CD4-positive, alpha-beta T cell treated with Interleukin-12 subunit alpha and Interleukin-12 subunit beta, for 1 hour (primary cell): ENCODE measurements around the gene ARRDC4.

ENCODE experiments used
- DNase-seq: peaks from one replicate; pipeline ENCODE4 v3.0.0-alpha.2; 2020

The ARRDC4 gene

GRCh38 chr15:98000249-98001203, 40.0 kb downstream of the ARRDC4 start:
- DNase-seq: no peak

GRCh38 chr15:98001663-98002194, 41.2 kb downstream of the ARRDC4 start:
- no peak for DNase-seq

DNA sequence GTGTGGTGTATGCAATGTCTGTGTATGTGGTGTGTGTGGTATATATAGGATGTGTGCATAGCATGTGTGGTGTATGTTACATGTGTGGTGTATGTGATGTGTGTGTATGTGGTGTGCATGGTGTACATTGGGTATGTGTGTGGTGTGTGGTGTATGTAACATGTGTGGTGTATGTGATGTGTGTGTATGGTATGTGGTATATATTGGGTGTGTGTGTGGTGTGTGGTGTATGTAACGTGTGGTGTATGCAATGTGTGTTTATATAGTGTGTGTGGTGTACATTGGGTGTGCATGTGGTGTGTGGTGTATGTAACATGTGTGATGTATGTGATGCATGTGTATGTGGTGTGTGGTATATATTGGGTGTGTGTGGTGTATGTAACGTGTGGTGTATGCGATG, 41.9 kb downstream of the ARRDC4 start:
- no peak for DNase-seq

DNA sequence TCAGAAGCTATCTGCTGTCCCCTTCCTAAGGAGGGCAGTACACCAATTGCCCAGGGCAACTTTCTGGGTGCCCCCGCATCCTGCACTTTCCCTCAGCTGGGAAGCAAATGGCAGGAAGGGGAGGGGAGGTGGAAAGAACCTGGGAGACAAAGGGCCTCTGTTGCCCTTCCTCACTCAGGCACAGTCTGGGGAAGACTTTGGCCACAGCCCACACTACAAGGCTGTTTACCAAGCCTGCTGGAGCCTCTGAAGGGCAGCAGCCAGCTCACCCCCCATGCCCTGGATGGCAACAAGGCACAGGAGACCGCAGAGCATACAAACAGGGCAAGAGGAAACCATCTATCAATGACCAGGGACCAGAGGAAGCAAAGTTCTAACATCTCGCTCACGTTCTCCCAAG, 42.4 kb downstream of the ARRDC4 start:
- DNase-seq: no peak

GRCh38 chr15:98003518-98003917, 43.0 kb downstream of the ARRDC4 start:
- no peak for DNase-seq

- DNase-seq: no peak
Measured at GRCh38 chr15:98003996-98004395, 43.5 kb downstream of the ARRDC4 start.

DNA sequence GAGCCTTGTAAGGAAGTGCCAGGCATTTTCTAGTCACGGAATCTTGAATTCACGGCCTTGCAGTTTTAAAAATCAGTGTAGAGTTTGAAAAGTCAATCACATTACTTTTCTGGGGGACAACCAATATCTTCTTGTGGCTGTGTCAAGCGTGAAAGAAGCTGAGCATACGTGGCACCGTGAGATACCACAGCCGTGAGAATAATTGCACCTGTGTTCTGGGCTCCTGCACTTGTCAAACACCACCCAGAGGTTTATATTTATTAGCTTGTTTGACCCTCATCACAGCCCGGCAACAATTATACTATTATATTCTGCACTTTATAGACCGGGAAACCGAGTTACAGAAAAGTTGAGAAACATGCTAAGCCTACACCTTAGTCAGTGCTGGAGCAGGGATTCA, 45.2 kb downstream of the ARRDC4 start:
- no peak for DNase-seq

- no peak for DNase-seq
Measured at GRCh38 chr15:98009169-98009568, 48.7 kb downstream of the ARRDC4 start.

- DNase-seq: no peak
Measured at GRCh38 chr15:98009971-98010370, 49.5 kb downstream of the ARRDC4 start.

- DNase-seq: no peak
Measured at GRCh38 chr15:98012354-98012753, 51.9 kb downstream of the ARRDC4 start.

DNA sequence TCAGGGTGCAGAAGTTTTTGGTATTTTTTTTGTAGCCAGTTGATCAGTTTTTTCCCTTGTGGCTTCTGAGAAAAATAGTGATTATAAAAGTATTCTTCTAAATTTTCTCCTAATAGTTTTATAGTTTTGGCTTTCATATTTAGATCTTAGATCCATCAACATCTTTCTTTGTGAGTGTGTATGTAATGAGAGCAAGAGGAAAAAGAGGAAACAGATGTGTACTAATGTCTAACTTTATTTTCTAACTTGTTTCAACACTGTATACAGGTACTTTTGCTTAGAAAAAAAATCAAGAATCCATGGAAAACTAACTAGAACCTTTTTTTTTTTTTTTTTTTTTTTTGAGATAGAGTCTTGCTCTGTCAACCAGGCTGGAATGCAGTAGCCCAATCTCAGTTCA, 53.1 kb downstream of the ARRDC4 start:
- no peak for DNase-seq

DNA sequence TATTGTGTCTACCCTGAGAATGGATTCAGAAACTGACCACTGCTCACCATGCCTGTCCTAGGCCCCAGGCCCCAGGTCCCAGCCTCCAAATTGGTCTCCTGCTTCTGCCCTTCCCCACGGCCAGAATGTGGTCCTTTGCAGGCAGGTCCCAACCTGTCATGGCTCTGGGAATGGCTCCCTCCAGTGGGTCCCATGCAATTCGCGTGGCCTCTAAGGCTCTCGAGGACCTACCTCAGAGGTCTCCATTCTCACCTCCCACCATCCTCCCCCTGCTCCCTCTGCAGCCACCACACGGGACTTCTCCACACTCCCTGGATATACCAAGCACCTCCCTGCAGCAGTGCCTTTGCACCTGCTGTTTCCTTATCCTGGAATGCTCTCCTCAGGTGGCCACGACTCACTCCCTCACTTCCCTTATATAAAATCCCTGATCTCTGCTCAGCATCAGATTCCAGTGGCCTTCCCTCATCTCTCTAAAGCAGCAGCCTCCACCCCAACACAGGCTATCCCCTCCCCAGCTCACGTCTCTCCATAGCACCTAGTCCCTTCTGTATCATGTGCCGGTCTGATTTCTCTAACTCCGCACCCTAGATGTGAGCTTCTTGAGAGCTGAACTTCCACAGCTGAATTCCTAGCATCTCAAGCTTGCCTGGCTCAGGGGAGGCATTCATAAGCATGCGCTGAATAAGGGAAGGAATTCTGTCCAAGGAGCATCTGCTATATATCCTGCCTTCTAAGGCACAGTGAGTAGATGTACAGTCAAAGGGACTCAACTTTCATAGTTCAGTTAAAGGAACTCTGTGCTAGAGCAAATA, 56.9 kb downstream of the ARRDC4 start:
- no peak for DNase-seq

GRCh38 chr15:98018761-98019351, 58.4 kb downstream of the ARRDC4 start:
- no peak for DNase-seq
